Sigmoid colon (tissue), 3 donors: ENCODE measurements around the gene TMEM135.

Source experiments
- POLR2A ChIP-seq, 2 donors: fragments of 450-650 bp; IDR thresholded peaks; one replicate each; pipeline ENCODE4 v1.6.1; 2016; ENCODE audit warnings: antibody characterized with exemption in 2 of 2, mild to moderate bottlenecking in 2 of 2, moderate library complexity in 2 of 2
- TF ChIP-seq, protein P1 (sequence below), 4 experiments: fragments of 450-650 bp in 3 of 4; fragments of 200-600 bp in 1 of 4; IDR thresholded peaks; one replicate each; pipeline ENCODE4 v1.5.1; 2016 to 2019; ENCODE audit warnings: antibody characterized with exemption in 4 of 4, mild to moderate bottlenecking in 3 of 4, moderate library complexity in 2 of 4

DNA sequence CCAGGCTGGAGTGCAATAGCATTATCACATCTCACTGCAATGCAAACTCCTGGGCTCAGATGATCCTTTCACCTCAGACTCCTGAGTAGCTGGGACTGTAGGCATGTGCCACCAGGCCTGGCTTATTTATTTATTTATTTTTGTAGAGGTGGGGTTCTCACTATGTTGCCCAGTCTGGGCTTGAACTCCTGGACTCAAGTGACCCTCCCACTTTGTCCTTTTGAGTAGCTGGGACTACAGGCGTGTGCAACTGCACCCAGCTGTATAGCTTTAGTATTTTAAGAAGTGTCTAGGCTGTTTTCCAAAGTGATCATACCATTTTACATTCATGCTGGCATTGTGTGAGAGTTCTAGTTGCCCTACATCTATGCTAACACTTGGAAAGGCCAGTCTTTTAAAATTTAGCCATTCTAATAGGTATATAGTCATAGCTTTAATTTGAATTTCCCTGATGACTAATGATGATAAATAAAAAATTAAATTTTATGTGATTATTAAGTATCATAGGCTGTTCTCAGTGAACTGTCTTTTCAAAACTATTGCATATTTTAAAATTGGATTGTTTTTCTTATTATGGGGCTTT, 96.9 kb downstream of the TMEM135 start:
- no peak for TF ChIP-seq POLR2A (IDR thresholded peaks at IDR 0.05)
- TF ChIP-seq, protein P1, sequence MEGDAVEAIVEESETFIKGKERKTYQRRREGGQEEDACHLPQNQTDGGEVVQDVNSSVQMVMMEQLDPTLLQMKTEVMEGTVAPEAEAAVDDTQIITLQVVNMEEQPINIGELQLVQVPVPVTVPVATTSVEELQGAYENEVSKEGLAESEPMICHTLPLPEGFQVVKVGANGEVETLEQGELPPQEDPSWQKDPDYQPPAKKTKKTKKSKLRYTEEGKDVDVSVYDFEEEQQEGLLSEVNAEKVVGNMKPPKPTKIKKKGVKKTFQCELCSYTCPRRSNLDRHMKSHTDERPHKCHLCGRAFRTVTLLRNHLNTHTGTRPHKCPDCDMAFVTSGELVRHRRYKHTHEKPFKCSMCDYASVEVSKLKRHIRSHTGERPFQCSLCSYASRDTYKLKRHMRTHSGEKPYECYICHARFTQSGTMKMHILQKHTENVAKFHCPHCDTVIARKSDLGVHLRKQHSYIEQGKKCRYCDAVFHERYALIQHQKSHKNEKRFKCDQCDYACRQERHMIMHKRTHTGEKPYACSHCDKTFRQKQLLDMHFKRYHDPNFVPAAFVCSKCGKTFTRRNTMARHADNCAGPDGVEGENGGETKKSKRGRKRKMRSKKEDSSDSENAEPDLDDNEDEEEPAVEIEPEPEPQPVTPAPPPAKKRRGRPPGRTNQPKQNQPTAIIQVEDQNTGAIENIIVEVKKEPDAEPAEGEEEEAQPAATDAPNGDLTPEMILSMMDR (IDR thresholded peaks at IDR 0.05), result no peak
